WTC11 (cell line): ENCODE measurements around the gene NRP2. TPM values are rescaled to one million over a fixed set of nuclear protein-coding genes. Genes with fewer than 3 reads are reported as not detected.

Experiments
- ATAC-seq: fragments of 200-7000 bp; cut with Tn5 transposase; 2 replicates; pipeline ENCODE4 v1.10.0; 2021; ENCODE audit warnings: mild to moderate bottlenecking, moderate library complexity
- CTCF ChIA-PET: fragments of 300-600 bp; sonication (Branson Sonifier 250); formaldehyde crosslinking; loops from one replicate; lab custom pipeline; 2021; ENCODE audit warnings: antibody characterized with exemption; lab: Charles Lee
- POLR2A ChIA-PET: fragments of 350-600 bp; sonication (Branson Sonifier 250); formaldehyde crosslinking; loops from one replicate; lab custom pipeline; 2021; ENCODE audit warnings: antibody characterized with exemption; lab: Charles Lee
- DNase-seq: peaks from one replicate; pipeline ENCODE4 v3.0.0; 2021; ENCODE audit warnings: low spot score
- H3K27ac Mint-ChIP-seq: 2 replicates; pipeline ENCODE4 v1.8.0; 2021; ENCODE audit warnings: mixed read lengths
- H3K27me3 Mint-ChIP-seq: 2 replicates; pipeline ENCODE4 v1.8.0; 2021; ENCODE audit warnings: low read depth, mild to moderate bottlenecking, moderate library complexity, mixed read lengths
- H3K36me3 Mint-ChIP-seq: 2 replicates; pipeline ENCODE4 v1.8.0; 2021; ENCODE audit warnings: mixed read lengths
- H3K4me1 Mint-ChIP-seq: 2 replicates; pipeline ENCODE4 v1.8.0; 2022; ENCODE audit warnings: mixed read lengths
- H3K4me3 Mint-ChIP-seq: 2 replicates; pipeline ENCODE4 v1.8.0; 2021; ENCODE audit warnings: mild to moderate bottlenecking, moderate library complexity, mixed read lengths
- H3K9me3 Mint-ChIP-seq: 2 replicates; pipeline ENCODE4 v1.8.0; 2021; ENCODE audit warnings: mixed read lengths
- CBFB ChIP-seq: sonication (generic); formaldehyde crosslinking; IDR thresholded peaks from 2 replicates; pipeline ENCODE4 v1.8.1; 2022; ENCODE audit warnings: mild to moderate bottlenecking, low read depth, missing genetic modification reagents
- CREB1 ChIP-seq: sonication (generic); formaldehyde crosslinking; IDR thresholded peaks from 2 replicates; pipeline ENCODE4 v1.8.0; 2023; ENCODE audit warnings: mild to moderate bottlenecking, missing genetic modification reagents
- ELF4 ChIP-seq: sonication (generic); formaldehyde crosslinking; IDR thresholded peaks from 2 replicates; pipeline ENCODE4 v1.8.1; 2022; ENCODE audit warnings: low read depth, mild to moderate bottlenecking, moderate library complexity, missing genetic modification reagents
- EMX1 ChIP-seq: fragments of 250-450 bp; sonication (Bioruptor Pico); IDR thresholded peaks from 2 replicates; pipeline ENCODE4 v1.8.0; 2021; ENCODE audit warnings: mild to moderate bottlenecking
- FOXK1 ChIP-seq: sonication (generic); formaldehyde crosslinking; IDR thresholded peaks from 2 replicates; pipeline ENCODE4 v1.8.0; 2022; ENCODE audit warnings: mild to moderate bottlenecking, moderate library complexity, missing genetic modification reagents
- HMGA2 ChIP-seq: fragments of 250-450 bp; sonication (Bioruptor Pico); IDR thresholded peaks from 2 replicates; pipeline ENCODE4 v1.4.0; 2021; ENCODE audit warnings: mild to moderate bottlenecking, moderate library complexity
- MYBL2 ChIP-seq: sonication (generic); formaldehyde crosslinking; IDR thresholded peaks from 2 replicates; pipeline ENCODE4 v1.8.1; 2023; ENCODE audit warnings: mild to moderate bottlenecking, moderate library complexity, missing genetic modification reagents
- NR2C2 ChIP-seq: sonication (generic); formaldehyde crosslinking; IDR thresholded peaks from 2 replicates; pipeline ENCODE4 v1.8.0; 2022; ENCODE audit warnings: mild to moderate bottlenecking, missing genetic modification reagents
- OVOL2 ChIP-seq: fragments of 250-450 bp; sonication (Bioruptor Pico); IDR thresholded peaks from 2 replicates; pipeline ENCODE4 v1.9.0; 2021; ENCODE audit warnings: mild to moderate bottlenecking, borderline replicate concordance
- PRRX2 ChIP-seq: fragments of 250-450 bp; sonication (Bioruptor Pico); IDR thresholded peaks from 2 replicates; pipeline ENCODE4 v1.8.0; 2021; ENCODE audit warnings: mild to moderate bottlenecking
- TCF7 ChIP-seq: sonication (generic); formaldehyde crosslinking; IDR thresholded peaks from 2 replicates; pipeline ENCODE4 v1.8.0; 2022; ENCODE audit warnings: mild to moderate bottlenecking, low read depth, missing genetic modification reagents, moderate library complexity
- ZBTB21 ChIP-seq: sonication (generic); formaldehyde crosslinking; IDR thresholded peaks from 2 replicates; pipeline ENCODE4 v1.8.1; 2023; ENCODE audit warnings: mild to moderate bottlenecking, missing genetic modification reagents, borderline replicate concordance
- ZNF416 ChIP-seq: fragments of 250-450 bp; sonication (Bioruptor Pico); IDR thresholded peaks from 2 replicates; pipeline ENCODE4 v1.9.0; 2021; ENCODE audit warnings: mild to moderate bottlenecking, inconsistent platforms
- total RNA-seq: library from RNA; stranded (reverse); gene quantifications from 3 replicates; pipeline ENCODE4 v1.2.3, GENCODE V29; 2021
- TF ChIP-seq, protein P1 (sequence below): sonication (generic); formaldehyde crosslinking; IDR thresholded peaks from 2 replicates; pipeline ENCODE4 v1.8.1; 2023; ENCODE audit warnings: mild to moderate bottlenecking, missing genetic modification reagents, borderline replicate concordance
- TF ChIP-seq, protein P2 (sequence below): sonication (generic); formaldehyde crosslinking; IDR thresholded peaks from 2 replicates; pipeline ENCODE4 v1.8.1; 2022; ENCODE audit warnings: missing genetic modification reagents, borderline replicate concordance
- TF ChIP-seq, protein P3 (sequence below): fragments of 250-450 bp; sonication (Bioruptor Pico); IDR thresholded peaks from 2 replicates; pipeline ENCODE4 v1.9.0; 2021; ENCODE audit warnings: mild to moderate bottlenecking
- TF ChIP-seq, protein P4 (sequence below): fragments of 250-450 bp; sonication (Bioruptor Pico); IDR thresholded peaks from 2 replicates; pipeline ENCODE4 v1.9.0; 2021; ENCODE audit warnings: mild to moderate bottlenecking, borderline replicate concordance
- TF ChIP-seq, protein P5 (sequence below): sonication (generic); formaldehyde crosslinking; IDR thresholded peaks from 2 replicates; pipeline ENCODE4 v1.8.1; 2023; ENCODE audit warnings: mild to moderate bottlenecking, missing genetic modification reagents
- TF ChIP-seq, protein P6 (sequence below): sonication (generic); formaldehyde crosslinking; conservative IDR thresholded peaks from 2 replicates; pipeline ENCODE4 v1.8.1; 2023; ENCODE audit warnings: mild to moderate bottlenecking, low read depth, missing genetic modification reagents, moderate library complexity

NRP2 gene
- total RNA-seq, 1 experiment from 2014 or later: 41.0 TPM

DNA sequence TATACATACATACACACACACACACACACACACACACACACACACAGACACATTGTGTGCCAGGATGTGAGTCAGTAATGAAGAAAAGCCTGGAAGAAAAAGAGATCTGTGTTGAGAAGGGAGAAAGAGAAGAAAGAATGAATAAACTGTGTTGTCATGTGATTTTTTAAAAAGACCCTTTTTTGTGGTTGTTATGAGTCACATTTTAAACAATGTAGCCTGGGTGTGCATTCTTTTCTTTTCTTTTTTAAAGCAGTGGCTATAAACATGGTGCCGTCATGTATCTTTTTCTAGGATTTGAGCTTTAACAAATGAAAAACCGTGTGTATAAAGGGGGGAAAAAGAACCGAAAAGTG lies 87.2 kb downstream of the NRP2 start:
- CTCF ChIA-PET: interaction anchor here (1.0 to 1.1 kb wide), 2 partner anchors 68 to 178 kb away, joined by 4 to 5 read pairs; no protein-coding TSS in a partner anchor
- no peak overlapping the region for H3K4me3 Mint-ChIP-seq
- DNase-seq (no peak), ATAC-seq (no peak)
- TF ChIP-seq PRRX2: no peak
- no peak for TF ChIP-seq CBFB
- TF ChIP-seq HMGA2 (CRISPR knock-in tag): no peak
- TF ChIP-seq CREB1 (CRISPR knock-in tag): no peak
- TF ChIP-seq, protein P1, sequence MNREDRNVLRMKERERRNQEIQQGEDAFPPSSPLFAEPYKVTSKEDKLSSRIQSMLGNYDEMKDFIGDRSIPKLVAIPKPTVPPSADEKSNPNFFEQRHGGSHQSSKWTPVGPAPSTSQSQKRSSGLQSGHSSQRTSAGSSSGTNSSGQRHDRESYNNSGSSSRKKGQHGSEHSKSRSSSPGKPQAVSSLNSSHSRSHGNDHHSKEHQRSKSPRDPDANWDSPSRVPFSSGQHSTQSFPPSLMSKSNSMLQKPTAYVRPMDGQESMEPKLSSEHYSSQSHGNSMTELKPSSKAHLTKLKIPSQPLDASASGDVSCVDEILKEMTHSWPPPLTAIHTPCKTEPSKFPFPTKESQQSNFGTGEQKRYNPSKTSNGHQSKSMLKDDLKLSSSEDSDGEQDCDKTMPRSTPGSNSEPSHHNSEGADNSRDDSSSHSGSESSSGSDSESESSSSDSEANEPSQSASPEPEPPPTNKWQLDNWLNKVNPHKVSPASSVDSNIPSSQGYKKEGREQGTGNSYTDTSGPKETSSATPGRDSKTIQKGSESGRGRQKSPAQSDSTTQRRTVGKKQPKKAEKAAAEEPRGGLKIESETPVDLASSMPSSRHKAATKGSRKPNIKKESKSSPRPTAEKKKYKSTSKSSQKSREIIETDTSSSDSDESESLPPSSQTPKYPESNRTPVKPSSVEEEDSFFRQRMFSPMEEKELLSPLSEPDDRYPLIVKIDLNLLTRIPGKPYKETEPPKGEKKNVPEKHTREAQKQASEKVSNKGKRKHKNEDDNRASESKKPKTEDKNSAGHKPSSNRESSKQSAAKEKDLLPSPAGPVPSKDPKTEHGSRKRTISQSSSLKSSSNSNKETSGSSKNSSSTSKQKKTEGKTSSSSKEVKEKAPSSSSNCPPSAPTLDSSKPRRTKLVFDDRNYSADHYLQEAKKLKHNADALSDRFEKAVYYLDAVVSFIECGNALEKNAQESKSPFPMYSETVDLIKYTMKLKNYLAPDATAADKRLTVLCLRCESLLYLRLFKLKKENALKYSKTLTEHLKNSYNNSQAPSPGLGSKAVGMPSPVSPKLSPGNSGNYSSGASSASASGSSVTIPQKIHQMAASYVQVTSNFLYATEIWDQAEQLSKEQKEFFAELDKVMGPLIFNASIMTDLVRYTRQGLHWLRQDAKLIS (CRISPR knock-in tag): no peak
- TF ChIP-seq, protein P2, sequence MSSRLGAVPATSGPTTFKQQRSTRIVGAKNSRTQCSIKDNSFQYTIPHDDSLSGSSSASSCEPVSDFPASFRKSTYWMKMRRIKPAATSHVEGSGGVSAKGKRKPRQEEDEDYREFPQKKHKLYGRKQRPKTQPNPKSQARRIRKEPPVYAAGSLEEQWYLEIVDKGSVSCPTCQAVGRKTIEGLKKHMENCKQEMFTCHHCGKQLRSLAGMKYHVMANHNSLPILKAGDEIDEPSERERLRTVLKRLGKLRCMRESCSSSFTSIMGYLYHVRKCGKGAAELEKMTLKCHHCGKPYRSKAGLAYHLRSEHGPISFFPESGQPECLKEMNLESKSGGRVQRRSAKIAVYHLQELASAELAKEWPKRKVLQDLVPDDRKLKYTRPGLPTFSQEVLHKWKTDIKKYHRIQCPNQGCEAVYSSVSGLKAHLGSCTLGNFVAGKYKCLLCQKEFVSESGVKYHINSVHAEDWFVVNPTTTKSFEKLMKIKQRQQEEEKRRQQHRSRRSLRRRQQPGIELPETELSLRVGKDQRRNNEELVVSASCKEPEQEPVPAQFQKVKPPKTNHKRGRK (CRISPR knock-in tag): no peak
- TF ChIP-seq, protein P3, sequence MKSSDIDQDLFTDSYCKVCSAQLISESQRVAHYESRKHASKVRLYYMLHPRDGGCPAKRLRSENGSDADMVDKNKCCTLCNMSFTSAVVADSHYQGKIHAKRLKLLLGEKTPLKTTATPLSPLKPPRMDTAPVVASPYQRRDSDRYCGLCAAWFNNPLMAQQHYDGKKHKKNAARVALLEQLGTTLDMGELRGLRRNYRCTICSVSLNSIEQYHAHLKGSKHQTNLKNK: no peak
- TF ChIP-seq TCF7: no peak
- TF ChIP-seq MYBL2: no peak
- TF ChIP-seq, protein P4, sequence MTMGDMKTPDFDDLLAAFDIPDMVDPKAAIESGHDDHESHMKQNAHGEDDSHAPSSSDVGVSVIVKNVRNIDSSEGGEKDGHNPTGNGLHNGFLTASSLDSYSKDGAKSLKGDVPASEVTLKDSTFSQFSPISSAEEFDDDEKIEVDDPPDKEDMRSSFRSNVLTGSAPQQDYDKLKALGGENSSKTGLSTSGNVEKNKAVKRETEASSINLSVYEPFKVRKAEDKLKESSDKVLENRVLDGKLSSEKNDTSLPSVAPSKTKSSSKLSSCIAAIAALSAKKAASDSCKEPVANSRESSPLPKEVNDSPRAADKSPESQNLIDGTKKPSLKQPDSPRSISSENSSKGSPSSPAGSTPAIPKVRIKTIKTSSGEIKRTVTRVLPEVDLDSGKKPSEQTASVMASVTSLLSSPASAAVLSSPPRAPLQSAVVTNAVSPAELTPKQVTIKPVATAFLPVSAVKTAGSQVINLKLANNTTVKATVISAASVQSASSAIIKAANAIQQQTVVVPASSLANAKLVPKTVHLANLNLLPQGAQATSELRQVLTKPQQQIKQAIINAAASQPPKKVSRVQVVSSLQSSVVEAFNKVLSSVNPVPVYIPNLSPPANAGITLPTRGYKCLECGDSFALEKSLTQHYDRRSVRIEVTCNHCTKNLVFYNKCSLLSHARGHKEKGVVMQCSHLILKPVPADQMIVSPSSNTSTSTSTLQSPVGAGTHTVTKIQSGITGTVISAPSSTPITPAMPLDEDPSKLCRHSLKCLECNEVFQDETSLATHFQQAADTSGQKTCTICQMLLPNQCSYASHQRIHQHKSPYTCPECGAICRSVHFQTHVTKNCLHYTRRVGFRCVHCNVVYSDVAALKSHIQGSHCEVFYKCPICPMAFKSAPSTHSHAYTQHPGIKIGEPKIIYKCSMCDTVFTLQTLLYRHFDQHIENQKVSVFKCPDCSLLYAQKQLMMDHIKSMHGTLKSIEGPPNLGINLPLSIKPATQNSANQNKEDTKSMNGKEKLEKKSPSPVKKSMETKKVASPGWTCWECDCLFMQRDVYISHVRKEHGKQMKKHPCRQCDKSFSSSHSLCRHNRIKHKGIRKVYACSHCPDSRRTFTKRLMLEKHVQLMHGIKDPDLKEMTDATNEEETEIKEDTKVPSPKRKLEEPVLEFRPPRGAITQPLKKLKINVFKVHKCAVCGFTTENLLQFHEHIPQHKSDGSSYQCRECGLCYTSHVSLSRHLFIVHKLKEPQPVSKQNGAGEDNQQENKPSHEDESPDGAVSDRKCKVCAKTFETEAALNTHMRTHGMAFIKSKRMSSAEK (CRISPR knock-in tag): no peak
- TF ChIP-seq ZBTB21 (CRISPR knock-in tag): no peak
- TF ChIP-seq, protein P5, sequence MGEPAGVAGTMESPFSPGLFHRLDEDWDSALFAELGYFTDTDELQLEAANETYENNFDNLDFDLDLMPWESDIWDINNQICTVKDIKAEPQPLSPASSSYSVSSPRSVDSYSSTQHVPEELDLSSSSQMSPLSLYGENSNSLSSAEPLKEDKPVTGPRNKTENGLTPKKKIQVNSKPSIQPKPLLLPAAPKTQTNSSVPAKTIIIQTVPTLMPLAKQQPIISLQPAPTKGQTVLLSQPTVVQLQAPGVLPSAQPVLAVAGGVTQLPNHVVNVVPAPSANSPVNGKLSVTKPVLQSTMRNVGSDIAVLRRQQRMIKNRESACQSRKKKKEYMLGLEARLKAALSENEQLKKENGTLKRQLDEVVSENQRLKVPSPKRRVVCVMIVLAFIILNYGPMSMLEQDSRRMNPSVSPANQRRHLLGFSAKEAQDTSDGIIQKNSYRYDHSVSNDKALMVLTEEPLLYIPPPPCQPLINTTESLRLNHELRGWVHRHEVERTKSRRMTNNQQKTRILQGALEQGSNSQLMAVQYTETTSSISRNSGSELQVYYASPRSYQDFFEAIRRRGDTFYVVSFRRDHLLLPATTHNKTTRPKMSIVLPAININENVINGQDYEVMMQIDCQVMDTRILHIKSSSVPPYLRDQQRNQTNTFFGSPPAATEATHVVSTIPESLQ (CRISPR knock-in tag): no peak
- no peak for TF ChIP-seq EMX1 (CRISPR knock-in tag)
- TF ChIP-seq NR2C2 (CRISPR knock-in tag): no peak
- no peak for TF ChIP-seq ZNF416 (CRISPR knock-in tag)
- no peak for TF ChIP-seq FOXK1 (CRISPR knock-in tag)
- TF ChIP-seq ELF4 (CRISPR knock-in tag): no peak
- TF ChIP-seq, protein P6, sequence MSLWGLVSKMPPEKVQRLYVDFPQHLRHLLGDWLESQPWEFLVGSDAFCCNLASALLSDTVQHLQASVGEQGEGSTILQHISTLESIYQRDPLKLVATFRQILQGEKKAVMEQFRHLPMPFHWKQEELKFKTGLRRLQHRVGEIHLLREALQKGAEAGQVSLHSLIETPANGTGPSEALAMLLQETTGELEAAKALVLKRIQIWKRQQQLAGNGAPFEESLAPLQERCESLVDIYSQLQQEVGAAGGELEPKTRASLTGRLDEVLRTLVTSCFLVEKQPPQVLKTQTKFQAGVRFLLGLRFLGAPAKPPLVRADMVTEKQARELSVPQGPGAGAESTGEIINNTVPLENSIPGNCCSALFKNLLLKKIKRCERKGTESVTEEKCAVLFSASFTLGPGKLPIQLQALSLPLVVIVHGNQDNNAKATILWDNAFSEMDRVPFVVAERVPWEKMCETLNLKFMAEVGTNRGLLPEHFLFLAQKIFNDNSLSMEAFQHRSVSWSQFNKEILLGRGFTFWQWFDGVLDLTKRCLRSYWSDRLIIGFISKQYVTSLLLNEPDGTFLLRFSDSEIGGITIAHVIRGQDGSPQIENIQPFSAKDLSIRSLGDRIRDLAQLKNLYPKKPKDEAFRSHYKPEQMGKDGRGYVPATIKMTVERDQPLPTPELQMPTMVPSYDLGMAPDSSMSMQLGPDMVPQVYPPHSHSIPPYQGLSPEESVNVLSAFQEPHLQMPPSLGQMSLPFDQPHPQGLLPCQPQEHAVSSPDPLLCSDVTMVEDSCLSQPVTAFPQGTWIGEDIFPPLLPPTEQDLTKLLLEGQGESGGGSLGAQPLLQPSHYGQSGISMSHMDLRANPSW: no peak
- TF ChIP-seq OVOL2 (CRISPR knock-in tag): no peak
- TF ChIP-seq, all 79 proteins: peak for 0
- Mint-ChIP-seq H3K36me3 (no peaks in the 10 kb centered on the region; the same call in 1 of the 2 replicates), H3K27ac (no peak overlapping the region), H3K27me3 (no peaks in the 10 kb centered on the region), H3K4me1 (peaks cover 20% of the 10 kb centered on the region), H3K9me3 (no peaks in the 10 kb centered on the region)
- POLR2A ChIA-PET: no interaction called here
